Lower leg skin (tissue), 3 donors: Measurements from ENCODE around the gene MYH8.

Experiments
- CTCF ChIP-seq, 3 donors: fragments of 450-650 bp; IDR thresholded peaks; one replicate each; pipeline ENCODE4 v1.5.1; 2016; ENCODE audit warnings: antibody characterized with exemption in 3 of 3, mild to moderate bottlenecking in 3 of 3, moderate library complexity in 2 of 3
- POLR2A ChIP-seq, 2 donors: fragments of 450-650 bp; IDR thresholded peaks; one replicate each; pipeline ENCODE4 v1.6.1; 2016 to 2017; ENCODE audit warnings: antibody characterized with exemption in 2 of 2, mild to moderate bottlenecking in 1 of 2, moderate library complexity in 1 of 2

DNA sequence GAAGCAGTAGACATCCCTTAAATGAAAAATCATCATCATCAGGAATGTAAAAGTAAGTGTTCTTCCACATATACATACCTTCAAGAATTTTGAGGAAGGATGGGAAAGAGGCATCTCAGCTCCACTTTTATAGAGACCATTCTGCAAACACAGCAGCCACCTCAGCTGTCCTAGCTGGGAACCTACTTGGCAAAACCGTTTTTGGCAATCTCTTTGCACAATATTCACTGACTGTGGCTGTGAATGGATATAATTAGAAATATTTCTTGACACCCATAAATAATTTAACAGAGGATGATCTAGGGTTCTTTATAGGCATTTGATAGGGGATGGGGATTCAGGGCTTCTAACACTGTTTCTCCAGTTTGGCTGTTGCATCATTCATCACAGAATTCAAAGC is 47.7 kb upstream of the MYH8 start, which contains the start of gene MYH4:
- no peak for TF ChIP-seq CTCF (IDR thresholded peaks at IDR 0.05)
- no peak for TF ChIP-seq POLR2A (IDR thresholded peaks at IDR 0.05)
